K562 (cell line): Measurements from ENCODE around the gene WDCP. TPM values are rescaled to one million over a fixed set of nuclear protein-coding genes. Genes with fewer than 3 reads are reported as not detected.

Experiments used
- BCL6 ChIP-seq: fragments of 250-450 bp; sonication (Bioruptor Pico); IDR thresholded peaks from 2 replicates; pipeline ENCODE4 v1.4.0; 2020
- CREB3 ChIP-seq: fragments of 450-650 bp; conservative IDR thresholded peaks from 2 replicates; pipeline ENCODE4 v1.6.1; 2016; ENCODE audit warnings: missing genetic modification characterization, low read depth, mild to moderate bottlenecking, missing compliant biosample characterization, moderate library complexity
- E2F4 ChIP-seq: sonication (generic); formaldehyde crosslinking; IDR thresholded peaks from 2 replicates; pipeline ENCODE4 v1.8.0; 2022; ENCODE audit warnings: mild to moderate bottlenecking, low read depth, missing genetic modification reagents
- EHMT2 ChIP-seq: fragments of 450-650 bp; IDR thresholded peaks from 2 replicates; pipeline ENCODE4 v1.6.1; 2018; ENCODE audit warnings: antibody characterized with exemption
- ELF1 ChIP-seq: fragments of 200-800 bp; sonication (Bioruptor generic); IDR thresholded peaks from 2 replicates; pipeline ENCODE4 v1.6.1; 2016; ENCODE audit warnings: missing genetic modification characterization, missing compliant biosample characterization
- EP400 ChIP-seq: fragments of 450-650 bp; IDR thresholded peaks from 2 replicates; pipeline ENCODE4 v1.6.1; 2017; ENCODE audit warnings: antibody characterized with exemption, mild to moderate bottlenecking, moderate library complexity
- GATAD2A ChIP-seq: fragments of 450-650 bp; IDR thresholded peaks from 2 replicates; pipeline ENCODE4 v1.6.1; 2017
- GTF2F1 ChIP-seq: IDR thresholded peaks from 2 replicates; pipeline ENCODE4 v1.6.1; 2011; ENCODE audit warnings: low read depth, low read length, improper control_type of control experiment
- KAT8 ChIP-seq: fragments of 450-650 bp; IDR thresholded peaks from 2 replicates; pipeline ENCODE4 v1.6.1; 2016; ENCODE audit warnings: low read depth, mild to moderate bottlenecking
- KLF1 ChIP-seq: fragments of 450-650 bp; IDR thresholded peaks from 2 replicates; pipeline ENCODE4 v1.6.1; 2016; ENCODE audit warnings: missing genetic modification characterization, missing compliant biosample characterization
- MED1 ChIP-seq: sonication (generic); formaldehyde crosslinking; IDR thresholded peaks from 2 replicates; pipeline ENCODE4 v1.8.1; 2023; ENCODE audit warnings: missing genetic modification reagents, borderline replicate concordance
- MTA3 ChIP-seq: fragments of 450-650 bp; formaldehyde crosslinking; IDR thresholded peaks from 2 replicates; pipeline ENCODE4 v1.6.1; 2017; ENCODE audit warnings: mild to moderate bottlenecking, borderline replicate concordance
- NCOA1 ChIP-seq: fragments of 450-650 bp; IDR thresholded peaks from 2 replicates; pipeline ENCODE4 v1.6.1; 2016; ENCODE audit warnings: low read depth
- NCOR1 ChIP-seq: fragments of 450-650 bp; IDR thresholded peaks from 2 replicates; pipeline ENCODE4 v1.6.1; 2016; ENCODE audit warnings: mild to moderate bottlenecking, moderate library complexity
- RBM15 ChIP-seq: fragments of 200-400 bp; formaldehyde crosslinking; IDR thresholded peaks from 2 replicates; pipeline ENCODE4 v1.6.1; 2018; ENCODE audit warnings: mild to moderate bottlenecking, low read length, moderate library complexity; ENCODE audit not compliant: insufficient read depth
- RUNX1 ChIP-seq: sonication (generic); IDR thresholded peaks from 2 replicates; pipeline ENCODE4 v1.6.1; 2016; ENCODE audit warnings: antibody characterized with exemption, low read depth
- SAP30 ChIP-seq: fragments of 200-600 bp; sonication (generic); IDR thresholded peaks from 2 replicates; pipeline ENCODE4 v1.6.1; 2012; ENCODE audit warnings: borderline replicate concordance, low read depth, mild to moderate bottlenecking, moderate library complexity, low read length, control low read depth, inconsistent platforms; ENCODE audit not compliant: insufficient read depth, poor library complexity, severe bottlenecking
- SNAPC5 ChIP-seq: fragments of 250-450 bp; sonication (Bioruptor Pico); IDR thresholded peaks from 2 replicates; pipeline ENCODE4 v1.8.0; 2021; ENCODE audit warnings: moderate library complexity, mild to moderate bottlenecking, inconsistent platforms
- SP2 ChIP-seq: IDR thresholded peaks from 2 replicates; pipeline ENCODE4 v1.6.1; 2011; ENCODE audit warnings: mild to moderate bottlenecking, low read depth, low read length, moderate library complexity; ENCODE audit not compliant: poor library complexity, severe bottlenecking; ENCODE audit errors: extremely low read depth
- TCF7 ChIP-seq: sonication (generic); IDR thresholded peaks from 2 replicates; pipeline ENCODE4 v1.6.1; 2016; ENCODE audit warnings: antibody characterized with exemption, borderline replicate concordance
- TOE1 ChIP-seq, 2 experiments: fragments of 450-650 bp in 1 of 2; sonication (generic) in 1 of 2; formaldehyde crosslinking in 1 of 2; IDR thresholded peaks; 2 replicates each; pipeline versions ENCODE4 v1.7.1 to v1.8.0; 2016 to 2022; ENCODE audit warnings: borderline replicate concordance in 2 of 2, mild to moderate bottlenecking in 2 of 2, antibody characterized with exemption in 1 of 2, inconsistent platforms in 1 of 2, low read depth in 1 of 2, missing genetic modification reagents in 1 of 2, moderate library complexity in 1 of 2
- ZHX1 ChIP-seq: fragments of 150-350 bp; conservative IDR thresholded peaks from 2 replicates; pipeline ENCODE4 v1.6.1; 2014; ENCODE audit warnings: low read length
- polyA plus RNA-seq, 8 experiments: library from polyadenylated mRNA; depleted of rRNA in 4 of 8; stranded (reverse) in 5 of 8; unstranded in 3 of 8; fragments of >200 nt; fragmentation: Nextera tagmentation in 2 of 8; fragmentation: Illumina TruSeq in 1 of 8; extraction: Ambion mirVana in 2 of 8; extraction: Trizol in 1 of 8; gene quantifications; 2 replicates each; pipeline versions ENCODE4 v1.2.1 to v1.2.3, GENCODE V29; 2011 to 2014; ENCODE audit warnings: inconsistent platforms in 1 of 8, missing spikeins in 1 of 8
- total RNA-seq, 7 experiments: library from RNA; depleted of rRNA in 6 of 7; stranded (reverse); fragments of >200 nt in 6 of 7; fragmentation: Illumina TruSeq in 2 of 7; extraction: Trizol in 2 of 7; gene quantifications; 2 replicates each; pipeline versions ENCODE4 v1.2.1 to v1.2.3, GENCODE V29; 2011 to 2021; ENCODE audit warnings: low replicate concordance in 1 of 7

Gene WDCP
- total and polyA plus RNA-seq, 9 of the 15 experiments (the other 6 are each of a cell fraction or from before 2014, with no cell fraction given) = 10.1 to 41.4 (median 21.8) TPM

- TF ChIP-seq TCF7 (peak; percentile 48; the same call in 1 of the 2 replicates), GATAD2A (0 out of 2 replicates have a peak, but pooled peaks have one; percentile 42), EHMT2 (no peak), CREB3 (0 out of 2 replicates have a peak, but pooled peaks have one; percentile 54), ELF1 (tag) (peak; percentile 98), TOE1 (IDR thresholded peaks at IDR 0.05; ENCODE audit: borderline replicate concordance) (peak; percentile 90), TOE1 (CRISPR knock-in tag; IDR thresholded peaks at IDR 0.05; ENCODE audit: borderline replicate concordance, low read depth) (no peak), SNAPC5 (CRISPR knock-in tag) (no peak), MED1 (CRISPR knock-in tag) (no peak), NCOR1 (no peak), SP2 (no peak), GTF2F1 (peak; percentile 82; the same call in 1 of the 2 replicates), ZHX1 (peak; percentile 78; the same call in 1 of the 2 replicates), RBM15 (no peak), RUNX1 (no peak), SAP30 (peak; percentile 88), BCL6 (CRISPR knock-in tag) (no peak), KLF1 (tag) (peak; percentile 82), EP400 (peak; percentile 94), KAT8 (no peak), NCOA1 (peak; percentile 99), E2F4 (CRISPR knock-in tag) (no peak), MTA3 (peak; percentile 93)
Observed at GRCh38 chr2:24075915-24076848, 29.0 kb upstream of the WDCP start, which contains the start of gene SF3B6 (continued).
